K562 (cell line): ENCODE data around the gene BRPF1. TPM values are rescaled to one million over a fixed set of nuclear protein-coding genes. Genes with fewer than 3 reads are reported as not detected.

Experiments
- ATAC-seq: fragments of 200-7000 bp; cut with Tn5 transposase; 3 replicates; pipeline ENCODE4 v1.9.1; 2020; ENCODE audit warnings: moderate library complexity
- BruUV-seq: library from RNA; stranded (reverse); fragments of 400-500 nt; replicated peaks from 2 replicates; lab custom pipeline; 2021; lab: Mats Ljungman, UMichigan
- CTCF ChIA-PET: fragments of 300-600 bp; formaldehyde crosslinking; extraction: SDS; loops from one replicate; lab custom pipeline; 2021; ENCODE audit warnings: low intra/inter-chr PET ratio; lab: Yijun Ruan, JAX
- POLR2A ChIA-PET: fragments of 300-600, 350-650 bp; sonication (Branson Sonifier 250); formaldehyde crosslinking; extraction: SDS; loops from one replicate; lab custom pipeline; 2021; ENCODE audit warnings: antibody characterized with exemption, inconsistent platforms; lab: Yijun Ruan, JAX
- DNase-seq, 4 experiments: peaks; one replicate each; pipeline versions ENCODE4 v3.0.0 to v3.0.0-alpha.2; 2011 to 2018; ENCODE audit warnings: low spot score in 3 of 4, mixed read lengths in 3 of 4; ENCODE audit errors: extremely low read depth in 1 of 4
- FAIRE-seq: peaks from 2 replicates; lab custom pipeline; 2011; peaks lifted over from hg19 to GRCh38; lab: Jason Lieb, UNC
- H2AFZ ChIP-seq: 2 replicates; pipeline ENCODE4 v1.6.0; 2011; ENCODE audit warnings: low read depth, low read length, control low read depth, inconsistent platforms
- H3K27ac ChIP-seq: fragments of 200-600 bp; 3 replicates; pipeline ENCODE4 v1.8.0; 2011; ENCODE audit warnings: low read depth, mild to moderate bottlenecking, control low read depth, inconsistent platforms, low read length, moderate library complexity, mixed read lengths; ENCODE audit errors: extremely low read depth
- H3K27me3 ChIP-seq, 2 experiments: fragments of 300-600 bp in 1 of 2; 2 replicates in 1 of 2; 3 replicates in 1 of 2; pipeline versions ENCODE4 v1.6.0 to v1.8.0; 2011; ENCODE audit warnings: inconsistent platforms in 2 of 2, low read length in 2 of 2, mild to moderate bottlenecking in 1 of 2, mixed read lengths in 1 of 2, moderate library complexity in 1 of 2; ENCODE audit not compliant: control insufficient read depth in 2 of 2, insufficient read depth in 2 of 2
- H3K36me3 ChIP-seq: fragments of 300-600 bp; 3 replicates; pipeline ENCODE4 v1.8.0; 2011; ENCODE audit warnings: mild to moderate bottlenecking, low read length, inconsistent platforms; ENCODE audit not compliant: control insufficient read depth, insufficient read depth
- H3K4me1 ChIP-seq, 2 experiments: fragments of 200-600 bp in 1 of 2; replicated peaks in 1 of 2; 2 replicates in 1 of 2; 3 replicates in 1 of 2; pipeline versions ENCODE4 v1.5.1 to v1.8.0; 2011; ENCODE audit warnings: inconsistent platforms in 2 of 2, low read length in 2 of 2, mild to moderate bottlenecking in 1 of 2, mixed read lengths in 1 of 2, moderate library complexity in 1 of 2; ENCODE audit not compliant: control insufficient read depth in 2 of 2, insufficient read depth in 2 of 2
- H3K4me2 ChIP-seq: 2 replicates; pipeline ENCODE4 v1.6.1; 2011; ENCODE audit warnings: low read length, control low read depth, inconsistent platforms, mixed read lengths; ENCODE audit not compliant: insufficient read depth
- H3K4me3 ChIP-seq: fragments of 200-600 bp; sonication (generic), shearing (Covaris generic); 2 replicates; pipeline ENCODE4 v1.5.1; 2016; ENCODE audit warnings: control low read depth, inconsistent platforms
- H3K79me2 ChIP-seq: fragments of 200-600 bp; 3 replicates; pipeline ENCODE4 v1.8.0; 2011; ENCODE audit warnings: low read length, inconsistent platforms; ENCODE audit not compliant: control insufficient read depth, insufficient read depth
- H3K9ac ChIP-seq, 2 experiments: 2 replicates each; pipeline versions ENCODE4 v1.6.0 to v1.6.1; 2011; ENCODE audit warnings: low read depth in 2 of 2, low read length in 2 of 2, control low read depth in 1 of 2, inconsistent platforms in 1 of 2, mild to moderate bottlenecking in 1 of 2, mixed read lengths in 1 of 2; ENCODE audit not compliant: insufficient read depth in 1 of 2
- H3K9me1 ChIP-seq: one replicate; pipeline ENCODE4 v1.6.0; 2011; ENCODE audit warnings: inconsistent platforms, mild to moderate bottlenecking, low read length, moderate library complexity; ENCODE audit not compliant: control insufficient read depth, insufficient read depth
- H3K9me3 ChIP-seq: replicated peaks from 2 replicates; pipeline ENCODE4 v1.5.1; 2011; ENCODE audit warnings: low read depth, low read length, inconsistent platforms; ENCODE audit not compliant: control insufficient read depth, insufficient read depth
- H4K20me1 ChIP-seq: replicated peaks from 2 replicates; pipeline ENCODE4 v1.6.1; 2011; ENCODE audit warnings: low read length, inconsistent platforms, mixed read lengths; ENCODE audit not compliant: control insufficient read depth, insufficient read depth
- EP400 ChIP-seq: fragments of 450-650 bp; IDR thresholded peaks from 2 replicates; pipeline ENCODE4 v1.6.1; 2017; ENCODE audit warnings: antibody characterized with exemption, mild to moderate bottlenecking, moderate library complexity
- FIP1L1 ChIP-seq: fragments of 200-400 bp; formaldehyde crosslinking; IDR thresholded peaks from 2 replicates; pipeline ENCODE4 v1.6.1; 2018; ENCODE audit warnings: mild to moderate bottlenecking, low read depth, low read length; ENCODE audit not compliant: poor library complexity, severe bottlenecking
- GABPB1 ChIP-seq: sonication (generic); formaldehyde crosslinking; IDR thresholded peaks from 2 replicates; pipeline ENCODE4 v1.8.0; 2022; ENCODE audit warnings: mild to moderate bottlenecking, missing genetic modification reagents
- GATA2 ChIP-seq: sonication (generic); formaldehyde crosslinking; IDR thresholded peaks from 2 replicates; pipeline ENCODE4 v1.4.0; 2020; ENCODE audit warnings: mild to moderate bottlenecking, missing genetic modification reagents
- HIVEP1 ChIP-seq: fragments of 250-450 bp; sonication (Bioruptor Pico); IDR thresholded peaks from 2 replicates; pipeline ENCODE4 v1.4.0; 2020; ENCODE audit warnings: mild to moderate bottlenecking
- JUN ChIP-seq, 2 experiments: sonication (generic) in 1 of 2; formaldehyde crosslinking in 1 of 2; IDR thresholded peaks; 2 replicates each; pipeline versions ENCODE4 v1.6.1 to v1.8.0; 2012 to 2022; ENCODE audit warnings: borderline replicate concordance in 2 of 2, mild to moderate bottlenecking in 2 of 2, improper control_type of control experiment in 1 of 2, low read depth in 1 of 2, low read length in 1 of 2, missing genetic modification reagents in 1 of 2
- KLF1 ChIP-seq: fragments of 450-650 bp; IDR thresholded peaks from 2 replicates; pipeline ENCODE4 v1.6.1; 2016; ENCODE audit warnings: missing genetic modification characterization, missing compliant biosample characterization
- PCBP1 ChIP-seq: fragments of 200-400 bp; formaldehyde crosslinking; IDR thresholded peaks from 2 replicates; pipeline ENCODE4 v1.6.1; 2018; ENCODE audit warnings: mild to moderate bottlenecking, low read depth, low read length; ENCODE audit not compliant: poor library complexity, severe bottlenecking
- PML ChIP-seq: IDR thresholded peaks from 2 replicates; pipeline ENCODE4 v1.6.1; 2012; ENCODE audit warnings: low read length, inconsistent platforms
- POLR2A ChIP-seq: fragments of 450-650 bp; conservative IDR thresholded peaks from 2 replicates; pipeline ENCODE4 v1.6.1; 2016
- POLR2AphosphoS5 ChIP-seq: IDR thresholded peaks from 2 replicates; pipeline ENCODE4 v1.6.1; 2011; ENCODE audit warnings: mild to moderate bottlenecking, low read depth, low read length, moderate library complexity; ENCODE audit not compliant: control insufficient read depth, insufficient read depth
- PYGO2 ChIP-seq: fragments of 450-650 bp; IDR thresholded peaks from 2 replicates; pipeline ENCODE4 v1.6.1; 2016; ENCODE audit warnings: mild to moderate bottlenecking, missing genetic modification characterization, moderate library complexity, missing compliant biosample characterization
- RBM25 ChIP-seq: fragments of 200-400 bp; formaldehyde crosslinking; IDR thresholded peaks from 2 replicates; pipeline ENCODE4 v1.6.1; 2018; ENCODE audit warnings: low read length, low read depth, moderate library complexity; ENCODE audit not compliant: severe bottlenecking
- RUNX1 ChIP-seq: sonication (generic); IDR thresholded peaks from 2 replicates; pipeline ENCODE4 v1.6.1; 2016; ENCODE audit warnings: antibody characterized with exemption, low read depth
- SAFB ChIP-seq: fragments of 200-400 bp; formaldehyde crosslinking; IDR thresholded peaks from 2 replicates; pipeline ENCODE4 v1.6.1; 2017; ENCODE audit warnings: low read depth, low read length, borderline replicate concordance
- TEAD1 ChIP-seq, 2 experiments: fragments of 450-650 bp in 1 of 2; sonication (generic) in 1 of 2; formaldehyde crosslinking; IDR thresholded peaks; 2 replicates each; pipeline versions ENCODE4 v1.4.0 to v1.8.0; 2020 to 2022; ENCODE audit warnings: mild to moderate bottlenecking in 2 of 2, missing genetic modification reagents in 1 of 2
- TFAM ChIP-seq: fragments of 250-450 bp; sonication (Bioruptor Pico); conservative IDR thresholded peaks from 2 replicates; pipeline ENCODE4 v1.5.0; 2021; ENCODE audit warnings: mild to moderate bottlenecking, moderate library complexity
- THRA ChIP-seq: fragments of 450-650 bp; IDR thresholded peaks from 2 replicates; pipeline ENCODE4 v1.6.1; 2017; ENCODE audit warnings: mild to moderate bottlenecking, moderate library complexity
- ZNF175 ChIP-seq: fragments of 200-800 bp; sonication (Bioruptor generic); IDR thresholded peaks from 2 replicates; pipeline ENCODE4 v1.6.1; 2016; ENCODE audit warnings: low read depth, mild to moderate bottlenecking, missing genetic modification characterization, missing compliant biosample characterization
- ZNF408 ChIP-seq: fragments of 250-450 bp; sonication (Bioruptor Pico); IDR thresholded peaks from 2 replicates; pipeline ENCODE4 v1.4.0; 2020; ENCODE audit warnings: low read depth, mild to moderate bottlenecking, moderate library complexity
- ZNF583 ChIP-seq: fragments of 250-450 bp; sonication (Bioruptor Pico); IDR thresholded peaks from 2 replicates; pipeline ENCODE4 v1.4.0; 2020
- ZNF780A ChIP-seq: fragments of 250-450 bp; sonication (Bioruptor Pico); IDR thresholded peaks from 2 replicates; pipeline ENCODE4 v1.5.0; 2021; ENCODE audit warnings: mild to moderate bottlenecking
- WGBS: fragments of 100-300 bp; shearing (Covaris generic); methylation state at CpG from one replicate; pipeline ENCODE4 v1.1.6; 2016; ENCODE audit warnings: low coverage, mixed read lengths; ENCODE audit not compliant: insufficient coverage; ENCODE audit errors: missing lambda C conversion rate; 5-methylcytosine and 5-hydroxymethylcytosine counted together
- in situ Hi-C: fragments of 300-500 bp; cut with MboI; formaldehyde crosslinking; loops from 4 replicates; pipeline ENCODE4 v1.15.0; 2018; ENCODE audit warnings: inconsistent platforms, mixed read lengths
- intact Hi-C: fragments of 100-400 bp; cut with micrococcal nuclease; formaldehyde crosslinking; loops from 2 replicates; pipeline ENCODE4 v1.14.2; 2022
- polyA plus RNA-seq, 8 experiments: library from polyadenylated mRNA; depleted of rRNA in 4 of 8; stranded (reverse) in 5 of 8; unstranded in 3 of 8; fragments of >200 nt; fragmentation: Nextera tagmentation in 2 of 8; fragmentation: Illumina TruSeq in 1 of 8; extraction: Ambion mirVana in 2 of 8; extraction: Trizol in 1 of 8; gene quantifications; 2 replicates each; pipeline versions ENCODE4 v1.2.1 to v1.2.3, GENCODE V29; 2011 to 2014; ENCODE audit warnings: inconsistent platforms in 1 of 8, missing spikeins in 1 of 8
- total RNA-seq, 7 experiments: library from RNA; depleted of rRNA in 6 of 7; stranded (reverse); fragments of >200 nt in 6 of 7; fragmentation: Illumina TruSeq in 2 of 7; extraction: Trizol in 2 of 7; gene quantifications; 2 replicates each; pipeline versions ENCODE4 v1.2.1 to v1.2.3, GENCODE V29; 2011 to 2021; ENCODE audit warnings: low replicate concordance in 1 of 7

BRPF1 gene
- total and polyA plus RNA-seq, 9 of the 15 experiments (the other 6 are each of a cell fraction or from before 2014, with no cell fraction given): 1.1 to 40.2 (median 23.5) TPM

DNA sequence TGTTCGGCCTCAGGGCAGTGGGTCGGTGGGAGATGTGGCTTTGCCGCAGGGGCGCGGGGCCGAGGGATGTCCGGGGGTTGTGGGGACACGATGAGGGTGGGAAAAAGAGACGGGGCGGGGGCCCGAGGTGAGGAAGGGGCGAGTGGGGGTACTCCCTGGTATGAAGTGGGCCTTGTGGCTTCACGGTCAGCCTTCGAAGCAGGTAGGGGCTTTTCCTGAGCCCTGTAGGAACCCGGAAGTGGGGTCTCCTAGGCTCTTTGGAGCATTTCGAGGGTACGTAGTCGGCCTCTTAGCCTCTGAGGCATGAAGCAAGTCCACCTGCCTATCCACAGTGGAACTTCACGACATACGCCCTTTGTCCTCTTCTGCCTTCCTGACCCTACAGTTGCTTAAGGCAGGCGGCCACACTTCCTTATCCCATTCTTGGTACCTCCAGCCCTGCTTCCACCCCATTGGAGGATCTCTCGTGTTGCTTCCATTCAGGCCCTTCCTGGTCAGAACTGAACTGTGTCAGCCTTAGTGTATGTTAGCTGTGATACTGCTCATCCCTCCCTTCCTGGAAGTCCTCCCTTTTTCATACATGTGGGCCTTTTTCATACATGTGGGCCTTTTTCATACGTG is 61.7 kb downstream of the BRPF1 start (continued):
- TF ChIP-seq PML (0 out of 2 replicates have a peak, but pooled peaks have one; percentile 0), TEAD1 (CRISPR knock-in tag; IDR thresholded peaks at IDR 0.05) (peak in 1 of 2 experiments; percentile 80; a peak in 1 of 4 replicates), PYGO2 (tag) (no peak), FIP1L1 (no peak)

GRCh38 chr3:9794400-9794799 is 62.9 kb downstream of the BRPF1 start:
- peaks cover 8 to 11% of the 10 kb centered on the region in 2 experiments; a peak in 4 of 5 replicates for H3K4me1 ChIP-seq
- no peak for FAIRE-seq
- intact Hi-C loops (loop anchor here (5.0 to 10.0 kb wide), 2 partner anchors 77 to 290 kb away; no protein-coding TSS in a partner anchor), in situ Hi-C loops (no loop called here)
- CTCF ChIA-PET: no interaction called here
- peaks cover 3% of the 10 kb centered on the region; the same call in 1 of the 2 replicates for H4K20me1 ChIP-seq
- POLR2A ChIA-PET: interaction anchor here (1.3 to 2.9 kb wide), 4 partner anchors 11 to 22 kb away, joined by 3 to 49 read pairs (median 14); no protein-coding TSS in a partner anchor
- peaks cover 83% of the 10 kb centered on the region for H3K36me3 ChIP-seq
- no peaks in the 10 kb centered on the region for H3K27me3 ChIP-seq
- no TSS peak for BruUV-seq
- no peaks in the 10 kb centered on the region for H3K9me3 ChIP-seq
- H3K9me1 ChIP-seq: peaks cover 3% of the 10 kb centered on the region
- no peak overlapping the region for H3K9ac ChIP-seq
- H3K79me2 ChIP-seq: peaks cover 69% of the 10 kb centered on the region
- no peak overlapping the region for H3K27ac ChIP-seq
- no peak for ATAC-seq
- no peak for DNase-seq
- no peak overlapping the region for H2AFZ ChIP-seq
- H3K4me3 ChIP-seq: peak overlapping the region; percentile 99; the same call in 1 of the 2 replicates
- WGBS: 96% methylated on average over 10 of the region's 11 CpGs
- H3K4me2 ChIP-seq: no peak overlapping the region
- TF ChIP-seq RBM25: peak; percentile 49
- no peak for TF ChIP-seq KLF1 (tag)
- no peak for TF ChIP-seq PCBP1
- 0 out of 2 replicates have a peak, but pooled peaks have one; percentile 15 for TF ChIP-seq POLR2A
- no peak for TF ChIP-seq GATA2
- TF ChIP-seq THRA: no peak
- TF ChIP-seq TFAM: no peak
- no peak for TF ChIP-seq HIVEP1
- no peak for TF ChIP-seq RUNX1
- TF ChIP-seq GABPB1 (CRISPR knock-in tag): no peak
- no peak for TF ChIP-seq EP400
- TF ChIP-seq POLR2AphosphoS5: peak; percentile 22; the same call in 1 of the 2 replicates
- TF ChIP-seq SAFB: no peak
- TF ChIP-seq ZNF408 (CRISPR knock-in tag): no peak
- no peak for TF ChIP-seq ZNF780A
- no peak for TF ChIP-seq JUN (IDR thresholded peaks at IDR 0.05; ENCODE audit: borderline replicate concordance, low read depth, low read length)
- no peak for TF ChIP-seq JUN (CRISPR knock-in tag; IDR thresholded peaks at IDR 0.05; ENCODE audit: borderline replicate concordance)
- TF ChIP-seq ZNF175 (CRISPR knock-in tag): no peak
- no peak for TF ChIP-seq ZNF583 (CRISPR knock-in tag)
